SH-SY5Y (cell line): ENCODE results near the gene PSD.

Experiments used
- GATA2 ChIP-seq: IDR thresholded peaks from 2 replicates; pipeline ENCODE4 v1.6.1; 2011; ENCODE audit warnings: mild to moderate bottlenecking, low read depth, low read length
- GATA3 ChIP-seq: IDR thresholded peaks from 2 replicates; pipeline ENCODE4 v1.6.1; 2011; ENCODE audit warnings: low read depth, mild to moderate bottlenecking, low read length, moderate library complexity

Gene PSD

DNA sequence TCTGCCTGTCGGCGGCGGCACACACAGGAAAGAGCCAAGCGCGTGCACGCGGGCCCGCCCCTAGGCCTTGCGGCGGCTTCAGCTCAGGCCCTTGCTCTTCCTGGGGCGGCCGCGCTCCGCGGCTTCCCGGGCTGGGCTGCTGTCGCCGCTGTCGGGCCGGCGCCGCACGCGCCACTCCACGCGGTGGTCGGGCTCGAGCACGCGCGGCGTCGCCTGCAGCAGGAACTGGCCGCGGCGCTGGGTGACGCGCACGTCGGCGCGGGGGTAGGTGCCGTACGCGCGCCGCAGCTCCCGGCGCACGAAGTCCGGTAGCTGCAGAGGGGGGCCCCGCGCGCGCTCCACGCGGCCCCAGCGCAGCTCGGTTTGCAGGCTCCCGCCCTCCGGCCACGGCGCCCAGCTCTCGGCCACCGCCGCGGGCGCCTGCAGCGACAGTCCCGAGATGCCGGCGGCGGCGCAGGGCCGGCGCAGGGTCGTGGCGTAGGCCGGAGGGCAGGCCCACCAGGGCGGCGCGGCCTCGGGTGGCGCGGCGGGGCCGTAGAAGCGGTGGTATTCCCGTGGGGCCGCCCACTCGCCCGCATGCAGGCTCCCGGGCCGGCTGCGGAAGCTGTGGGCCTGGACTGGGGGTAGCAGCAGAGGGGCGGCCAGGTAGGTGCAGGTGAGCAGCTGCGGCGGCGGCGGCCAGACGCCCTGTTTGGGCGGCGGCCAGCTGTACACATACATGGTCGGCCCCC is 32.0 kb upstream of the PSD start:
- TF ChIP-seq GATA3 = no peak
- TF ChIP-seq GATA2 = no peak

GRCh38 chr10:102450124-102450373 is 31.5 kb upstream of the PSD start:
- no peak for TF ChIP-seq GATA3
- no peak for TF ChIP-seq GATA2

DNA sequence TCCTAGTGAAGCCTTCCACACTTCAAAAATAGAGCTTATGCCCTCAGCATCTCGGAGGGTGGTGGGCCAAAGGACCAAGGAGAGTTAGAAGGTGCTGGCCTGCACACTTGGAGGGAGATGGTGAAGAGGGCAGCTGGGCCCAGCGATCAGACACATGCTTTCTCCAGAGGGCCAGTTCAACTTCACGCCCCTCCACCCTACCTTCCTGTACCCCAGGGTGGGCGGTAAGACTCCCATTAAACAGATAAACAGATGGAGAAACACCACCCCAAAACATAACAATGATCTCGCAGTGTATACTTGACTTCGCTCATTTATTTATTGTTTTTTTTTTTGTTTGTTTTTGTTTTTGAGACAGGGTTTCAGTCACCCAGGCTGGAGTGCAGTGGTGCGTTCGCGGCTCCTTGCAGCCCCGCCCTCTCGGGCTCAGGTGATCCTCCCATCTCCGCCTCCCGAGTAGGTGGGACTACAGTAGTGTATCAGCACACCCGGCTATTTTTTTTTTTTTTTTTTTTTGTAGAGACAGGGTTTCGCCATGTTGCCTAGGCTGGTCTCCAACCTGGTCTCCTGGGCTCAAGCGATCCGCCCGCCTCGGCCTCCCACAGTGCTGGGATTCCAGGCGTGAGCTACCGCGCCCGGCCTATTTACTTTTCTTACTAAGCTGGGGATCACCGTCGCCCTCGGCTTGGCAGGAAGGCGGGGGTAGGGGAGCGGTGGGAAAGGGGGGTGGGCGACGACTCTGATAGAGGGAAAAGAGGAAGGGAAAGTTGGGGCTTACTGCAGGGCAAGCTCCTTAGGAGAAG is 30.9 kb upstream of the PSD start:
- TF ChIP-seq GATA2 (no peak), GATA3 (no peak)

- no peak for TF ChIP-seq GATA3
Measured at GRCh38 chr10:102444851-102445250, 26.3 kb upstream of the PSD start.

DNA sequence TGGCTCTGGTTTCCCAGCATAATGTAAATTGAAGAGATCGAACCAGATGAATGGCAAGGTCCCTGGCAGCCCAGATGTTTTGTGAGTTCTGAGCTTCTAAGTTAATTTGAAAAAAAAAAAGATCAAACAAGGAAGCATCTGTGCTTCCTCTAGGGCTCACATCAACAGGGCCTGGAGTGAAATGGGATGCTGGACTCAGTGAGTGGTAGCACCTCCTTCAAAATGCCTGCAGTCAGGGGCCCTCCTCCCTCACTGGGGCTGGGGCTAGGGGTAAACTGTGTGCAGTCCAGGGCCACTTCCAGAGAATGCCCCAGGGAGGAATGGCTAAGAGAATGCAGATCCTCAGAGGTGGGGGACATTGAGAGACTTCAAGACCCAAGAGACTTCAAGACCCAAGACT is 19.8 kb upstream of the PSD start:
- TF ChIP-seq GATA3 = no peak
- no peak for TF ChIP-seq GATA2

DNA sequence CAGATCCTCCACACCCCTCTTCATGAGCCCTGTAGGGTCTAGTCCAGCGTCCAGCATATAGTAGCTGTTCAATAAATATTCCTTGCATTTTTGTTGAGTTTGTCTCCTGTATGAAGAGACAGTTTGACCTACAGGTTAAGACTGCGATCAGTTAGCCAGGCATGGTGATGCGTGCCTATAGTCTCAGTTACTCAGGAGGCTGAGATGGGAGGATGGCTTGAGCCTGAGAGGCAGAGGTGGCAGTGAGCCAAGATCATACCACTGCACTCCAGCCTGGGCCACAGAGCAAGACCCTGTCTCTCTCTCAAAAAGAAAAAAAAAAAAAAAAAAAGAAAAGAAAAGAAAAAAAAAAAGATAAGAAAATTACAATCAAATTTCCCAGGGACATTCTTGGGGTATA is 18.9 kb upstream of the PSD start:
- TF ChIP-seq GATA3 (no peak), GATA2 (no peak)

GRCh38 chr10:102436312-102436711 is 17.7 kb upstream of the PSD start:
- TF ChIP-seq GATA3 (no peak), GATA2 (no peak)

GRCh38 chr10:102435529-102436233 is 17.1 kb upstream of the PSD start:
- TF ChIP-seq GATA2 (no peak), GATA3 (no peak)

DNA sequence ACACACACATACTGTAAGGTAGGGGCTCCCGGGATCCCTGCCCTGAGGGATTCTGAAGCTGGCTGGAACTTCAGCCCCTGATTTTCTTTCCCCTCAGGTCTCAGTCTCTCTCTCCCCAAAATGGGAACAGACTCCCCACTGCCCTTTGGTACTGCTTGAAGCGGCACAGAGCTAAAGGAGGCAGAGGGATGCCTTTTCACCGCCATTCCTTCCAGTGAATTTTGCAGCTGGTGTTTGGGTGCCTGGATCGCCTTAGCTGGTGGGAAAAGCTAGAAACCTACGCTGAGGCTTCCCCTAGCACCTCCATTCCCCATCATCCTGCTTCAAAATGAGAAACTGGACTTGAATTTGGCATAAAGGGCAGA is 16.5 kb upstream of the PSD start:
- TF ChIP-seq GATA2 (no peak), GATA3 (no peak)

GRCh38 chr10:102434394-102435132 is 16.0 kb upstream of the PSD start:
- no peak for TF ChIP-seq GATA3
- TF ChIP-seq GATA2 = no peak

- TF ChIP-seq GATA3 (no peak), GATA2 (no peak)
Measured at GRCh38 chr10:102433619-102434046, 15.0 kb upstream of the PSD start.

- no peak for TF ChIP-seq GATA3
Measured at GRCh38 chr10:102432162-102432950, 13.8 kb upstream of the PSD start, which contains the start of gene CUEDC2. CUEDC2 (minus strand) TSS chr10:102432574; CDS start chr10:102425188, 7,386 bp downstream.

- TF ChIP-seq GATA3 = no peak
- no peak for TF ChIP-seq GATA2
Measured at GRCh38 chr10:102431452-102432124, 13.0 kb upstream of the PSD start.

DNA sequence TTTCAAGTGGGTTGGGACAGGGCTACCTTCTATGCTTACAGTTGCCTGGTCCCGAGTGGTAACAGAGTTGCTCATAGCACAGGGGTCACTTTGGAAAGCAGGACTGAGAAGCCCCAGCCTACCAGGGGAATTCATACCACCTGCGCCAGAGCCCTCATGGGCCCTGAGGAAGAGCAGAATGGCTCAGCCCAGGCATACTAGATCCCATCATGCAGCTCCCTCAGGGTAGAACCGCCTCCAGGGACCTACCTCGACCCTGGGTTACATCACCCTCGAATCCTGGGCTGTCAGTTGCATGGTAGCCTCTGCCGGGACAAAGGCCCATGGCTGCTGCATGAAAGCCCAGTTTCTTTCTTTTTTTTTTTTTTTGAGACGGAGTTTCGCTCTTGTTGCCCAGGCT is 10.9 kb upstream of the PSD start:
- TF ChIP-seq GATA2 (no peak), GATA3 (no peak)
